ENCODE data around the gene SEMA7A.

Gene SEMA7A

DNA sequence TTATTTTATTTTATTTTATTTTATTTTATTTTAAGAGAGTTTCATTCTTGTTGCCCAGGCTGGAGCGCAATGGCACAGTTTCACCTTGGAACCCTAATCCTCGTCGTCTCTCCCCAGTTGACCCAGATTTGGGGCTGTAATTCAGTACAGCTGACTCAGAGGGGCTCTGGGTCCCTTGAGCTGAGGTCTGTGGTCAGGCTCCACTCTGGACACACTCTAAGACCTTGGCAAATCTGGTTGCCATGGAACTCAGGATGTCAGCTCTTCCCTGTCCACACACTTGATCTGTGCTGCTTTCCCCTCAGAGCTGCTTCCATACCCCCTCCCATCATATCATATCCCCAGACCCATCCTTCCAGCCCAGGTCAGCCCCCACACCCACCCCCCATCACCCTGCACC, 65.6 kb downstream of the SEMA7A start:
- Histone ChIP-seq H3K9ac (ENCODE audit: low read length) (no peak overlapping the region), H3K4me1 (ENCODE audit: insufficient read depth, low read length, severe bottlenecking) (peaks cover under 1% of the 10 kb centered on the region), H2AFZ (ENCODE audit: low read length) (no peak overlapping the region), H3K9me2 (ENCODE audit: low read depth, low read length) (no peaks in the 10 kb centered on the region), H3F3A (ENCODE audit: insufficient read depth, low read length) (no peaks in the 10 kb centered on the region), H3K4me2 (ENCODE audit: low read length) (no peak overlapping the region), H3K4me3 (ENCODE audit: low read depth, low read length, poor library complexity, severe bottlenecking) (no peak overlapping the region), H3K27me3 (ENCODE audit: insufficient read depth, low read length) (peaks cover 4% of the 10 kb centered on the region; the same call in 1 of the 2 replicates), H3K9me3 (ENCODE audit: low read length) (no peaks in the 10 kb centered on the region), H3K79me2 (ENCODE audit: insufficient read depth, low read length) (no peaks in the 10 kb centered on the region), H3K27ac (ENCODE audit: low read depth, low read length, poor library complexity, severe bottlenecking) (no peak overlapping the region), H4K20me1 (ENCODE audit: insufficient read depth, low read length) (no peaks in the 10 kb centered on the region), H3K36me3 (ENCODE audit: insufficient read depth, low read length) (no peaks in the 10 kb centered on the region)
- no peak for TF ChIP-seq EZH2 (IDR thresholded peaks at IDR 0.05; ENCODE audit: borderline replicate concordance, low read length)
- TF ChIP-seq, protein P1, sequence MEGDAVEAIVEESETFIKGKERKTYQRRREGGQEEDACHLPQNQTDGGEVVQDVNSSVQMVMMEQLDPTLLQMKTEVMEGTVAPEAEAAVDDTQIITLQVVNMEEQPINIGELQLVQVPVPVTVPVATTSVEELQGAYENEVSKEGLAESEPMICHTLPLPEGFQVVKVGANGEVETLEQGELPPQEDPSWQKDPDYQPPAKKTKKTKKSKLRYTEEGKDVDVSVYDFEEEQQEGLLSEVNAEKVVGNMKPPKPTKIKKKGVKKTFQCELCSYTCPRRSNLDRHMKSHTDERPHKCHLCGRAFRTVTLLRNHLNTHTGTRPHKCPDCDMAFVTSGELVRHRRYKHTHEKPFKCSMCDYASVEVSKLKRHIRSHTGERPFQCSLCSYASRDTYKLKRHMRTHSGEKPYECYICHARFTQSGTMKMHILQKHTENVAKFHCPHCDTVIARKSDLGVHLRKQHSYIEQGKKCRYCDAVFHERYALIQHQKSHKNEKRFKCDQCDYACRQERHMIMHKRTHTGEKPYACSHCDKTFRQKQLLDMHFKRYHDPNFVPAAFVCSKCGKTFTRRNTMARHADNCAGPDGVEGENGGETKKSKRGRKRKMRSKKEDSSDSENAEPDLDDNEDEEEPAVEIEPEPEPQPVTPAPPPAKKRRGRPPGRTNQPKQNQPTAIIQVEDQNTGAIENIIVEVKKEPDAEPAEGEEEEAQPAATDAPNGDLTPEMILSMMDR (IDR thresholded peaks at IDR 0.05; ENCODE audit: low read length) = no peak

DNA sequence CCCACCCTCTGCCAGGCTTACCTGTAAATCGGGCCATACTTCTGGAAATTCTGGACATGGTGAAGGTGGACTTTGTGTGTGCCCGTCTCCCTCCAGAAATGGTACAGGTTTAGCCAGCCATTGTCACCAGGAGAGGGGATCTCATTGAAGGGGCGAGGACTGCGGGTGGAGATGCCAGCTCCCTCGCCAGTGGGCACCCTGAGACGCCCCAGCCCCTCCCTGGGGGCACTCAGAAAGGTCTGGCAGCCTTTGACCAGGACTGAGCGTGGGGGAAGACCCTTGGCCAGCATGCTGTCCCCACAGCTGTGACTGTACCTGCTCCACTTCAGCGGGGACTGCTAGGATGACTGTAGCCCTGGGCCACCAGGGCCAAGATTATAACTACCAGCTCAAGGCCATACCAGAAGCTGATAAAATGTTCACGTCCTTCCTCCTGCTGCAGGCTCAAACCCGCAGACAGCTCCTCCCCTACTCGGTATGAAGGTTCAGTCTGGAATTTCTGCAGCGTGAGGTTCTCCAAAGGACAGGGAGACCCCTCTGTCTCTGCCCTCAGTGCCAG, 66.4 kb downstream of the SEMA7A start, which contains the start of gene CYP11A1:
TSS of gene CYP11A1 (minus strand) at position 351 of the 559 bp plus-strand sequence. CDS start at position 290, 61 bp downstream.
- Histone ChIP-seq H4K20me1 (ENCODE audit: insufficient read depth, low read length) (no peaks in the 10 kb centered on the region), H3K9me2 (ENCODE audit: low read depth, low read length) (no peaks in the 10 kb centered on the region), H2AFZ (ENCODE audit: low read length) (no peak within 1 kb of the TSS), H3K9me3 (ENCODE audit: low read length) (no peaks in the 10 kb centered on the region), H3F3A (ENCODE audit: insufficient read depth, low read length) (no peaks in the 10 kb centered on the region), H3K4me3 (ENCODE audit: low read depth, low read length, poor library complexity, severe bottlenecking) (no peak within 1 kb of the TSS), H3K27ac (ENCODE audit: low read depth, low read length, poor library complexity, severe bottlenecking) (no peak within 1 kb of the TSS), H3K36me3 (ENCODE audit: insufficient read depth, low read length) (no peaks in the 10 kb centered on the region), H3K4me2 (ENCODE audit: low read length) (no peak within 1 kb of the TSS), H3K79me2 (ENCODE audit: insufficient read depth, low read length) (no peaks in the 10 kb centered on the region), H3K4me1 (ENCODE audit: insufficient read depth, low read length, severe bottlenecking) (no peaks in the 10 kb centered on the region), H3K9ac (ENCODE audit: low read length) (no peak within 1 kb of the TSS), H3K27me3 (ENCODE audit: insufficient read depth, low read length) (peaks cover 4% of the 10 kb centered on the region; the same call in 1 of the 2 replicates)
- no peak for TF ChIP-seq EZH2 (IDR thresholded peaks at IDR 0.05; ENCODE audit: borderline replicate concordance, low read length)
- TF ChIP-seq, protein P1 (IDR thresholded peaks at IDR 0.05; ENCODE audit: low read length) = no peak

DNA sequence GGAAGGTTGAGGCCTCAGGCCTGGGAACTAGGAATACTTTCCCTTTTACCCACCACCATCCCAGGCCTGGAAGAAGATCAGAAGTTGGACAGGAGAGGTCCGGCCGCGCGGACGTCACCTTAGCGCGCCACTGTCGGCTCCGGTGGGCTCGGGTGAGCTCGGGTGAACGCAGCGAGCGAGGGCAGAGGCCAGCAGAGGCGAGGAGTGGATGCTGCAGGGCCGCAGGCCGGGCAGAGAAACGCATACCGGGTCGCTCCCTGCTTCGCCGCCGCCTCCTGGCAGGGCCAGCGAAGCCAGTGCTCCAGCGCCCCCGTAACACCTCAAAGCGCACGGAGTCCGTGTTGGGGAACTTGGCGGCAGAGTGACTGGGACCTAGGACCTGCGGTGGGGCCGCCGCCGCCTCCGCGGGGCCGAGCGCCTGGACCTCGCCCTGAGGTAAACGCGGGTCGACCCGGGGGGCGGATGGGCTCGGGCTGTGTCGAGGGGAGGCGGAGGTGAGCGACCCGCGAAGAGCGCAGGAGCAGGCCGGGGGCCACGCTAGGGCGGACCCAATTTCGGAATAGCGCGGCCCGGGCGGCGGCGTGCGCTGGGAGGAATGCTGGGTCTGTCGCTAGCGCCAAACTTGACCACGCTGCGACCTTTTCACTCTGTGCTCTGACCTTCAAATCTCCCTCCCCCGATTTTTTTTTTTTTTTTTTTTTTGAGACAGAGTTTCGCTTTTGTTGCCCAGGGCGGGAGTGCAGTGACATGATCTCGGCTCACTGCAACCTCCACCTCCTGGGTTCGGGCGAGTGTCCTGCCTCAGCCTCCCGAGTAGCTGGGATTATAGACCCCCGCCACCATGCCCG, 67.9 kb downstream of the SEMA7A start:
- no peak overlapping the region for H3K9ac ChIP-seq (ENCODE audit: low read length)

More for the DNA sequence above, 67.9 kb downstream of the SEMA7A start:
- H2AFZ ChIP-seq (ENCODE audit: low read length) = no peak overlapping the region
- H3K4me3 ChIP-seq (ENCODE audit: low read depth, low read length, poor library complexity, severe bottlenecking) = no peak overlapping the region
- H3K4me1 ChIP-seq (ENCODE audit: insufficient read depth, low read length, severe bottlenecking) = no peaks in the 10 kb centered on the region
- H3K27me3 ChIP-seq (ENCODE audit: insufficient read depth, low read length) = peaks cover 4% of the 10 kb centered on the region; the same call in 1 of the 2 replicates
- H3K4me2 ChIP-seq (ENCODE audit: low read length) = no peak overlapping the region
- H3K79me2 ChIP-seq (ENCODE audit: insufficient read depth, low read length) = no peaks in the 10 kb centered on the region
- no peak overlapping the region for H3K27ac ChIP-seq (ENCODE audit: low read depth, low read length, poor library complexity, severe bottlenecking)
- no peaks in the 10 kb centered on the region for H3F3A ChIP-seq (ENCODE audit: insufficient read depth, low read length)
- no peaks in the 10 kb centered on the region for H3K36me3 ChIP-seq (ENCODE audit: insufficient read depth, low read length)
- no peaks in the 10 kb centered on the region for H4K20me1 ChIP-seq (ENCODE audit: insufficient read depth, low read length)
- H3K9me2 ChIP-seq (ENCODE audit: low read depth, low read length) = no peaks in the 10 kb centered on the region
- no peaks in the 10 kb centered on the region for H3K9me3 ChIP-seq (ENCODE audit: low read length)
- TF ChIP-seq EZH2 (IDR thresholded peaks at IDR 0.05; ENCODE audit: borderline replicate concordance, low read length) = no peak
- TF ChIP-seq, protein P1 (IDR thresholded peaks at IDR 0.05; ENCODE audit: low read length) = no peak
